Hepatocyte (in vitro differentiated cells): ENCODE results near the gene WBP4. TPM values are rescaled to one million over a fixed set of nuclear protein-coding genes. Genes with fewer than 3 reads are reported as not detected.
"Not testable (repeated sequence)": the region's sequence is repeated elsewhere in the genome, so short reads cannot be mapped to it uniquely, and the experiment has no call there.

ENCODE experiments used
- DNase-seq: peaks from one replicate; pipeline ENCODE4 v3.0.0-alpha.2; 2016; ENCODE audit warnings: low spot score
- H2AFZ ChIP-seq: fragments of 200-600 bp; sonication (generic); 2 replicates; pipeline ENCODE4 v1.6.0; 2016; ENCODE audit warnings: antibody characterized with exemption, mild to moderate bottlenecking
- H3K27ac ChIP-seq: fragments of 200-600 bp; sonication (generic); 2 replicates; pipeline ENCODE4 v1.5.1; 2016; ENCODE audit warnings: mild to moderate bottlenecking
- H3K27me3 ChIP-seq: fragments of 200-600 bp; sonication (generic); 2 replicates; pipeline ENCODE4 v1.6.1; 2016
- H3K36me3 ChIP-seq: fragments of 200-600 bp; sonication (generic); replicated peaks from 2 replicates; pipeline ENCODE4 v1.5.1; 2016; ENCODE audit warnings: low read depth; ENCODE audit not compliant: insufficient read depth
- H3K4me1 ChIP-seq: fragments of 200-600 bp; sonication (generic); 2 replicates; pipeline ENCODE4 v1.5.1; 2016; ENCODE audit warnings: mild to moderate bottlenecking, moderate library complexity; ENCODE audit not compliant: insufficient read depth
- H3K4me2 ChIP-seq: fragments of 200-600 bp; sonication (generic); 2 replicates; pipeline ENCODE4 v1.6.0; 2016
- H3K4me3 ChIP-seq: fragments of 200-600 bp; sonication (generic); 2 replicates; pipeline ENCODE4 v1.5.1; 2016; ENCODE audit warnings: mild to moderate bottlenecking
- H3K79me2 ChIP-seq: fragments of 200-600 bp; sonication (generic); 2 replicates; pipeline ENCODE4 v1.6.0; 2017; ENCODE audit warnings: mild to moderate bottlenecking
- H3K9me2 ChIP-seq: fragments of 200-600 bp; sonication (generic); replicated peaks from 2 replicates; pipeline ENCODE4 v1.6.0; 2017; ENCODE audit warnings: mild to moderate bottlenecking; ENCODE audit not compliant: insufficient read depth
- H3K9me3 ChIP-seq: fragments of 200-600 bp; sonication (generic); 2 replicates; pipeline ENCODE4 v1.5.1; 2016; ENCODE audit warnings: low read depth, mild to moderate bottlenecking
- H4K20me1 ChIP-seq: fragments of 200-600 bp; sonication (generic); 2 replicates; pipeline ENCODE4 v1.6.0; 2016; ENCODE audit warnings: mild to moderate bottlenecking; ENCODE audit not compliant: insufficient read depth, poor library complexity, severe bottlenecking
- EZH2 ChIP-seq: fragments of 200-600 bp; sonication (generic); IDR thresholded peaks from 2 replicates; pipeline ENCODE4 v1.6.1; 2016; ENCODE audit warnings: antibody characterized with exemption, mild to moderate bottlenecking, borderline replicate concordance
- EZH2phosphoT487 ChIP-seq: fragments of 200-600 bp; sonication (generic); IDR thresholded peaks from one replicate; pipeline ENCODE4 v1.6.1; 2018; ENCODE audit warnings: antibody characterized with exemption, mild to moderate bottlenecking, low read depth, moderate library complexity; ENCODE audit not compliant: unreplicated experiment, severe bottlenecking
- WGBS: methylation state at CpG from one replicate; pipeline ENCODE4 v1.1.6; 2016; ENCODE audit warnings: low lambda C conversion rate; ENCODE audit errors: missing lambda C conversion rate; 5-methylcytosine and 5-hydroxymethylcytosine counted together
- polyA plus RNA-seq: library from polyadenylated mRNA; unstranded; fragments of >200 nt; fragmentation: Nextera tagmentation; extraction: Ambion mirVana; gene quantifications from 2 replicates; pipeline ENCODE4 v1.2.1, GENCODE V29; 2016
- total RNA-seq: library from RNA; depleted of rRNA; stranded (reverse); fragments of >200 nt; gene quantifications from 2 replicates; pipeline ENCODE4 v1.2.3, GENCODE V29; 2014
- TF ChIP-seq, protein P1 (sequence below): fragments of 200-600 bp; sonication (generic); IDR thresholded peaks from 2 replicates; pipeline ENCODE4 v1.5.1; 2016; ENCODE audit warnings: antibody characterized with exemption, mild to moderate bottlenecking; ENCODE audit not compliant: poor library complexity

The WBP4 gene
- total and polyA plus RNA-seq, 2 experiments from 2014 or later: 6.1 to 8.4 TPM

DNA sequence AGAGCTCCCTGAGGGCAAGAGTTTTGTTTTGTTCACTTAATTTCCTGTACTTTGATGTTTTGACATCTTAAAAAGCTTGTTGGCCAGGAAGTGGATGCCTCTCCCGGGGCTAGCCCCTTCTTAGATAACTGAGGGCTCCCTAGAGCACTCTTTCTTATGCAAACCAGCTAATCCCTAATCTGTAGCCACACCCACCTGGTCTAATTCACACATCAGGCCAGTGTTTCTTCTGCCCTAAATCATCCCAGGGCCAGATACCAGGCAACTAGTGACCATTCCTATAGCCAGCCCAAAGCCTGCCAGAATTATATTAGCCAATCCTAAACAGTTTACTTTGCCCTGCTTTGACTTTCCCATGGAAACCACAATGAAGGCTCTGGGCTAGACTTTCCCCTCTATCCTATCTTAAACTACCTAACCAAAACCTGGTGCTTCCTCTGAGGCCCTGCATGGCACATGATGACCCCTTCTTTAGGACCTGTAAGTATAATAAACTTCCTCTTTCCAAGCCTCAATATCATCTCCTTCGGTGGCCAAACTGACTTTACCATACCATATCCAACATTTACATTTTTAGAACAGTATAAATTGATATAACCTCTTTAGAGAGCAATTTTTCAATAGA is 24.8 kb downstream of the WBP4 start:
- Histone ChIP-seq H3K9me2 (no peaks in the 10 kb centered on the region), H3K79me2 (no peaks in the 10 kb centered on the region), H3K9me3 (no peaks in the 10 kb centered on the region), H3K27me3 (no peaks in the 10 kb centered on the region), H3K4me2 (no peak overlapping the region), H2AFZ (no peak overlapping the region), H3K4me1 (no peaks in the 10 kb centered on the region), H3K27ac (no peak overlapping the region), H4K20me1 (no peaks in the 10 kb centered on the region), H3K4me3 (no peak overlapping the region), H3K36me3 (no peaks in the 10 kb centered on the region)
- TF ChIP-seq, protein P1, sequence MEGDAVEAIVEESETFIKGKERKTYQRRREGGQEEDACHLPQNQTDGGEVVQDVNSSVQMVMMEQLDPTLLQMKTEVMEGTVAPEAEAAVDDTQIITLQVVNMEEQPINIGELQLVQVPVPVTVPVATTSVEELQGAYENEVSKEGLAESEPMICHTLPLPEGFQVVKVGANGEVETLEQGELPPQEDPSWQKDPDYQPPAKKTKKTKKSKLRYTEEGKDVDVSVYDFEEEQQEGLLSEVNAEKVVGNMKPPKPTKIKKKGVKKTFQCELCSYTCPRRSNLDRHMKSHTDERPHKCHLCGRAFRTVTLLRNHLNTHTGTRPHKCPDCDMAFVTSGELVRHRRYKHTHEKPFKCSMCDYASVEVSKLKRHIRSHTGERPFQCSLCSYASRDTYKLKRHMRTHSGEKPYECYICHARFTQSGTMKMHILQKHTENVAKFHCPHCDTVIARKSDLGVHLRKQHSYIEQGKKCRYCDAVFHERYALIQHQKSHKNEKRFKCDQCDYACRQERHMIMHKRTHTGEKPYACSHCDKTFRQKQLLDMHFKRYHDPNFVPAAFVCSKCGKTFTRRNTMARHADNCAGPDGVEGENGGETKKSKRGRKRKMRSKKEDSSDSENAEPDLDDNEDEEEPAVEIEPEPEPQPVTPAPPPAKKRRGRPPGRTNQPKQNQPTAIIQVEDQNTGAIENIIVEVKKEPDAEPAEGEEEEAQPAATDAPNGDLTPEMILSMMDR: no peak
- no peak for TF ChIP-seq EZH2phosphoT487
- no peak for TF ChIP-seq EZH2
- 53% methylated on average over 2 of the region's 2 CpGs for WGBS
- no peak for DNase-seq

DNA sequence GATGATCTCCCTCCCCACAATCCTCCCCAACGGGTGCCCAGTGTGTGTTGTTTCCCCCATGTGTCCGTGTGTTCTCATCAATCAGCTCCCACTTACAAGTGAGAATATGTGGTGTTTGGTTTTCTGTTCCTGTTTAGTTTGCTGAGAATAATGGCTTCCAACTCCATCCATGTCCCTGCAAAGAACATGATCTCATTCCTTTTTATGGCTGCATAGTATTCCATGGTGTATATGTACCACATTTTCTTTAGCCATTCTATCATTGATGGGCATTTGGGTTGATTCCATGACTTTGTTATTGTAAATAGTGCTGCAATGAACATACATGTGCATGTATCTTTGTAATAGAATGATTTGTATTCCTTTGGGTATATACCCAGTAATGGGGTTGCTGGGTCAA is 34.4 kb downstream of the WBP4 start:
- not testable (repeated sequence) for H3K4me3 ChIP-seq, H3K4me2 ChIP-seq, H3K36me3 ChIP-seq, H3K4me1 ChIP-seq, H4K20me1 ChIP-seq, H3K9me2 ChIP-seq, H3K79me2 ChIP-seq, DNase-seq, H3K9me3 ChIP-seq, H3K27ac ChIP-seq, H2AFZ ChIP-seq, H3K27me3 ChIP-seq
- whole genome bisulfite sequencing: 100% methylated on average over 2 of the region's 2 CpGs

DNA sequence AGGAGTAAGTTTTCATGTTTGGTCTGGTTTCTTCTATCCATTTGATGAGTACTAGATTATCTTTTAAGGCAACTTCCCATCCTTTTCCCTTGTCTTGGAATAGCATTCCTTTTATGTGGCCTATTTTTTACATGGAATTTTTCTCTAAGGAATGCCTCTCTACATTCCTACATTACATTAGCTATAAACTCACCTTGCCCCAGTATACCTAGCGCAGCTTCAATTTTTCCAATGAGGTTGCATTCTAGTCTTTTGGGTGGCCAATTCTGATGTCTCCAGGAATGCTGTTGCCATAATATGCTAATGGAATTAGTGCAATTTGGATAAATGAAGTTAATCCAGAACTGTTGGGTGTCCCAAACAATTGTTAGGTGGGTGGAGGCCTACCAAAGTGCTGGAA is 37.5 kb downstream of the WBP4 start:
- H3K4me3 ChIP-seq: no peak overlapping the region
- H3K27me3 ChIP-seq: no peaks in the 10 kb centered on the region
- no peaks in the 10 kb centered on the region for H3K4me1 ChIP-seq
- no peaks in the 10 kb centered on the region for H3K9me3 ChIP-seq
- no peaks in the 10 kb centered on the region for H4K20me1 ChIP-seq
- WGBS: 95% methylated on average over 1 of the region's 1 CpG
- H3K27ac ChIP-seq: no peak overlapping the region
- no peak overlapping the region for H3K4me2 ChIP-seq
- H2AFZ ChIP-seq: no peak overlapping the region
- no peaks in the 10 kb centered on the region for H3K79me2 ChIP-seq
- no peaks in the 10 kb centered on the region for H3K36me3 ChIP-seq
- H3K9me2 ChIP-seq: no peaks in the 10 kb centered on the region
- TF ChIP-seq EZH2phosphoT487 (no peak), EZH2 (no peak)
- TF ChIP-seq, protein P1: no peak
- DNase-seq: no peak

DNA sequence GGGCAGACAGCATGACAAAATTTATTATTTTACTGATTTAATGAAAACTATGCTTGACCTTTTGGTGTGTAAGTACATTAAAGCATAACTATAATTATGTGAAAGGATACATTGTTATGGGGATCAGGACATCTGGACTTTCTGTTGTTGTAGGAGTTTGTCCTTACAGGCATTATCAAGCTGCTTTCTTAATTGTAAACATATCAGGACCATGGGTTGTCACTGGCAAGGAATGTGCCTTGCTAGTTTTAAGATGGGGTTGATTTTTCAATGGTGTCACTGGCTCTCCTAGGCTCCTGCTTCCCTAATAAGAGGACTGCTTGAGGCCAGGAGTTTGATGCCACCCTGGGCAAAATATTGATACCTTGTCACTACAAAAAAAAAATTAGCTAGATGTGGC is 38.7 kb downstream of the WBP4 start:
- H3K4me1 ChIP-seq: no peaks in the 10 kb centered on the region
- no peaks in the 10 kb centered on the region for H3K9me2 ChIP-seq
- no peak overlapping the region for H3K4me2 ChIP-seq
- no peak overlapping the region for H2AFZ ChIP-seq
- no peaks in the 10 kb centered on the region for H4K20me1 ChIP-seq
- no peak for DNase-seq
- no peaks in the 10 kb centered on the region for H3K36me3 ChIP-seq
- no peak for TF ChIP-seq EZH2phosphoT487
- TF ChIP-seq, protein P1: no peak
- no peak for TF ChIP-seq EZH2
- H3K27me3 ChIP-seq: no peaks in the 10 kb centered on the region
- no peak overlapping the region for H3K4me3 ChIP-seq
- no peak overlapping the region for H3K27ac ChIP-seq
- H3K9me3 ChIP-seq: no peaks in the 10 kb centered on the region
- no peaks in the 10 kb centered on the region for H3K79me2 ChIP-seq
